NCI-H524 (cell line): Measurements from ENCODE around the gene CEACAM18.
A peak's percentile ranks its signal among the peaks of the same experiment; 100 is the strongest.
"Not testable (repeated sequence)": the region's sequence is repeated elsewhere in the genome, so short reads cannot be mapped to it uniquely, and the experiment has no call there.

Source experiments
- DNase-seq, 2 experiments: peaks; one replicate each; lab custom pipeline; 2025; lab: John Stamatoyannopoulos, UW

The CEACAM18 gene

GRCh38 chr19:51493776-51494175 lies 15.4 kb downstream of the CEACAM18 start:
- no peak for DNase-seq

DNA sequence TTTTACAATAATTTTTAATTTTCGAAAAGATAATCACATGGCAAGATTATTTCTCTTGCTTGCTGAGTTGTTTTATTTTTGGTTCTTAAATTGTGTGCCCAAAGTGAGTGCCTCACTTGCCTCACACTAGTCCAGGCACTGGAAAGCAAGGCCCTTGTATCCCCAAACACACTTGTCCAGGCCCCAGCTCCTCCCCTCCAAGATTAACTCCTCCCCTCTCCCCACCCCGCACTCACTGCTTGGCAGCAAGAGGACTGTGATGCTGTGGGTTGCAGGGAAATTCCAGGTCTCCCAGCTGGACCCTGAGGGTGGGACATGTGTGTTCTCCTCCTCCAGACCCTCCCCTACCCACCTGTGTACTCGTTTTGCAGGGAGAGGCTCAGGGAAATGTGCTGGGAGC lies 19.3 kb downstream of the CEACAM18 start:
- DNase-seq = no peak

DNA sequence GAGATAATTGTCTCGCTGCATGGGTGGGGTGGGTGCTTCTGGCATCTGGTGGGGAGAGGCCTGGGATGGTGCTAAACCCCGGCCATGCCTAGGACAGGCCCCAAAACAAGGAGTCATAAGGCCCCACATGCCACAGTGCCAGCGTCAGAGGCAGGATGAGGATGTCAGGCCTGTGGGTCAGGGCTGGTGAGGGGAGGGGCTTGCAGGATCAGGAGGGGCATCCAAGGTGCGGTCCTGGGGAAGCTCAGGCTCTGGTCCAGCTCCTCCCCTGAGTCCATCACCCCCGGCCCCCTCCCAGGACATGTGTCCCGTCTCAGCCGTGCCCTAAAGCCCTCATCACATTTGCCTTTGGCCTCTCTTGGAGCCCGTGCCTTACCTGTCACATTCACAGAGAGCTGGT lies 22.6 kb downstream of the CEACAM18 start:
- not testable (repeated sequence) for DNase-seq

DNA sequence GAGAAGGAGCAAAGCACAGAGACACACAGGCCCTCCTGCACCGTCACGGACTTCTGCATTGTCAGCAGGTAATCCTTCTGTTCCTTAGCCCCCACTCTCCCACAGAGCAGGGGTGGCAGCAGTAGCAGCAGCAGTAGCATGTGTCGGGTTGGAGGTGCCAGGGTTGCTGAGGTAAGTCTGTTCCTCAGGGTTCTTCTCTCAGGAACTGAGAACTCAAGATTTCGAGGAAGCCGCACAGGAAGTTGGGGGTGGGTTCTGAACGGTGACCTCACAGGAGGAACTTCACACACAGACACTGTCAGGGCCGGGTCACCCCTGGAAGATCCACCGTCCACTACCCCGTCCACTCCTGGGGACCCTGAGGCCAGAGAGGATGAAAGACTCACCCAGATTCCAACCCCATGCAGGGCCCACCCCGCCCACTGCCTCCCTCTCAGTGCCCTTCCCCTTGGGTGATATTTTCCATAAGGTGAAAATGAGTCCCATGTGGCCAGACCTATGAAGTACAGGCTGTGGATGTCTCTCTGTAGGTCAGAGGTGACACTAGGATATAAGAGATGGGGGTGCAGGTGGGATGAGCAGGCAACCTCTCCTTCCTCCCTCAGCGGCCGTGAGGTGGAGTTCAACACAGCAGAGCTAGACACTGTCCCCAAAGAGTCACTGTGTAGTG lies 23.4 kb downstream of the CEACAM18 start, which contains the start of gene SIGLEC12:
Gene SIGLEC12, minus strand, starts transcription at position 207 of the 670 bp plus-strand sequence. Its CDS starts 67 bp downstream, at position 140.
- no peak for DNase-seq

GRCh38 chr19:51503286-51503817 lies 25.0 kb downstream of the CEACAM18 start:
- no peak for DNase-seq

- no peak for DNase-seq
Observed at GRCh38 chr19:51503896-51504295, 25.6 kb downstream of the CEACAM18 start.

DNA sequence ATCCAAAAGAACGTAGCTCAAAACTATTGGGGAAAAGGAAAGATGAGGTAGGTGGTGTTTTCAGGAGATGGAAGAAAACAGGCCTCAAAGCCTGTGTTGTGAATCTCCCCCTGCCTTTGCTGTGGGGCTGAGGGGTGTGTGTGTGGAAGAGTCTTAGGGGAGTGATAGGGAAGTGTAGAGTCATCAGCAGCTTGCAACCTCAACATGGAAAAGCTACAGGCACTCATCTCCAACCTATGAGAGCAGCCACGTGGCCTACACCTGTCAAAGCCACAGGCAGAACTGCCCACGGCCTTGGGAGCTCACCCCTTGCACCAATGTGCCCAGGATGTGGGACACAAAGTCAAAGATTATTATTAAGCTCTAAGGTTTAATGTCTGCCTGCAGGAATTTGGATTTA lies 27.6 kb downstream of the CEACAM18 start:
- DNase-seq = no peak

- no peak for DNase-seq
Observed at GRCh38 chr19:51507192-51507591, 28.9 kb downstream of the CEACAM18 start.

DNA sequence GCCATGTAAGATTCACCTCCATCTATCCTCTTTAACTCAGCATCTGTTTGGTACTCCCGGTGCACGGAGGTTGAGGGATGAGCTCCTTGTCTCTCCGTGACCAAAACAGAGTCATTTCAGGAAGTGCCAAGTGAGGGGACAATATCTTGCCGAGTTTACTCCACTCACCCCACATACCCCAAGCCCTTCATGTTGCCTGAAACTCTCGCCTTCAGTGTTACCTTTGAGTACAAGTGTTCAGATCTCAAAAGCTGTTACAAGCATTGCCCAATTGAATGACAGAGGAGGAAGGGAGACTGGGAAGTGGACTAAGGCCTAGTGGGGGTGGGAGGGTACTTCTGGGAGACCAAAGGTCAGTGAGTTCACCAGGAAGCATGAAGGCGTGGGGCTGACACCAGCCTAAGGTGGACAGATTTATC lies 29.3 kb downstream of the CEACAM18 start:
- DNase-seq = no peak

- no peak for DNase-seq
Observed at GRCh38 chr19:51508059-51508733, 29.9 kb downstream of the CEACAM18 start.

DNA sequence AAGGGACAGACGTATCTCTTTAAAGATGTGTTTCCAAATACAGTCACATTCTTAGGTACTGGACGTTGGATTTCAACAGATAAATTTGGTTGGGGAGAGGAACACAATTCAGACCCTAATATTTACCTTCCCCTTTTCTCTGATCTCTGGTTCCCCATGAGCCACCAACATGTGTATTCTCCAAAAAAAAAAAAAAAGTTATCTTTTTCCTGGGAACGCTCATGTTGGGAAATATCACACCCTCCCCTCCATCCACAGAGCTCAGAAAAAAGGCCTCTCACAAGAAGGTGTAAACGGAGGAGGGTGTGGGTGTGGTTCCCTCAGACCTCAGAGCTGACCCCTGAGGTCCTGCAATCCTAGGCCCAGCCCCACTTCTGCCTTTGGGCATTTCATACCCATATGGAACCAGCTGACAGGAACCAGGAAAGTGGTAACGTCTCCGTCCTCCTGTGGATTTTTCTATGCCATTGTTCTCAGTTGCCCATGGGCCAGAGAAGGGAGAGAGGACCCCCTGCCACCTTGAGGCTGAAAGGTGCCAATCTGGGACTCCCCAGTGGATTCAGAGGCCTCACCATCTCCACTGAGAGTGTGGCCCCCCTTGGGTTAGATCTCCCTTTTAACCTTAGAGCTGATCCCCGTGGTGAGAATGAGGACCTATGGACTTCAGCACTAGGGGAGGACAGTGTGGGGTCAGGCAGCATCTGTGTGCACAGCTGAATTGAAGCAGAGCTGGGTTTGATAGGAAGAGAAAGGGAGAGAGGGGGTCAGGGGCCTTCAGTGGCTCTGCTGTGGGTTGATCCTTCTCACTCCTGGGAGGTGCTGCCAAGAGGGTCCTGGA lies 31.7 kb downstream of the CEACAM18 start:
- no peak for DNase-seq

- DNase-seq = peak; percentile 1 to 3
Observed at GRCh38 chr19:51511353-51511752, 33.0 kb downstream of the CEACAM18 start.

DNA sequence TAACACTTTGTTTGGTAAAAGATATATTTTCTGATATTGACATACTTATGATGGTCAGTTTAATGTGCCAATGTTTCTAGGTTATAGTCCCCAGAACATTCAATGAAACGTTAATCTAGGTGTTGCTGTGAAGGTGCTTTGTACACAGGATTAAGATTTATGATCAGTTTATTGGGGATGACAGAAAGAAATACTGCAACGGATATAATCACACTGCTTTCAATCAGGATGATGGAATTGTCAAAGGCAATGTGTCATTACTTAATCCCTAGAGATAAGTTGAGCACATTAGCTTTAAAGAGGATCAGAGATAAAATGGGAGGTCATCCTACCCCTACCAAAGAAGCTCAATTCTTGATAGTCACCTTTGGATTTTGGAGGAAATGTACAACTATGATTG lies 35.6 kb downstream of the CEACAM18 start:
- no peak for DNase-seq

DNA sequence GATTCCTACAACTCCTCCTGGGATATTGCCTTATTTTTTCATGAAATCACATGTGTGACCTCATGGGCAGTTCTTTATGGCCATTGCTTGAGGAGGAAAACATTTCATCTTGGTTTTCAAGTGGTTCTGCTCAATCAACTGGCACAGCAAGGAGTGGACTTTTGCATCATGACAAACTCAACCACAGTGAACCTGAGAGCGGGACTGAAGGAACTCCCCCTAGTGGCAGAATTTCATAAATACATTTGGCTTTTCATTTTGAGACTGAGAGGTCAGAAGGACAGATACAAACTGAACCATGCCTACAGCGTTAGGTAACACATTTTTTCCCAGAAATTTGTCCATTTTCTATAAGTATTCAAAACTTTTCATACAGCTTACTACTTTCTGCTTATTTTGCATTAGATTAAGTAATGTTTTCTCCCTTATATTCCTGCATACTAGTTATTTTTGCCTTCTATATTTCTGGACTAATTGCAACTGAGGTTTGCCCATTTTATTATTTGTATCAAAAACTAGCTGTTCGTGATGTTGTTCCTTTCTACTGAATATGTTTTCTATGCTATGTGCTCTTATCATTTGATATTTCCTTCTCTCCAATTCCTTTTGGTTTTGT lies 36.6 kb downstream of the CEACAM18 start:
- peak in 1 of 2 experiments; percentile 52 for DNase-seq

DNA sequence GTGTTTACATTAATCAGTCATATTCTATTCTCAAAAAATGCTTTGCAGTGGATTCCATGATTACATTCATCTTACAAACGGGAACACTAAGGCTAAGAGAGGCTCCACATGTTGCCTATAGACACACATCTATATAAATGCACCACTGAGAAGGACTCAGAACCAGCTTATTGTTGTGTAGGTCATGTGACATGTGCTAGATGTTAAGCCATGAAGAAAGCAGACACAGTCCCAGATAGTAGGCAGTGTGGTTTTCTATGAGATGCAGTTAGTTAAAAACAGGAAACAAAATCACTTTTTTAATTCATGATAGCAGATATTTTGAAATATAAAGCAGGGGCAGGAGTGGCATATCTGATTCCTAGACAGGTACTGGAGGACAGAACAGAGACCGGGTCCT lies 42.4 kb downstream of the CEACAM18 start:
- DNase-seq = no peak

GRCh38 chr19:51521357-51521756 lies 43.0 kb downstream of the CEACAM18 start:
- no peak for DNase-seq

DNA sequence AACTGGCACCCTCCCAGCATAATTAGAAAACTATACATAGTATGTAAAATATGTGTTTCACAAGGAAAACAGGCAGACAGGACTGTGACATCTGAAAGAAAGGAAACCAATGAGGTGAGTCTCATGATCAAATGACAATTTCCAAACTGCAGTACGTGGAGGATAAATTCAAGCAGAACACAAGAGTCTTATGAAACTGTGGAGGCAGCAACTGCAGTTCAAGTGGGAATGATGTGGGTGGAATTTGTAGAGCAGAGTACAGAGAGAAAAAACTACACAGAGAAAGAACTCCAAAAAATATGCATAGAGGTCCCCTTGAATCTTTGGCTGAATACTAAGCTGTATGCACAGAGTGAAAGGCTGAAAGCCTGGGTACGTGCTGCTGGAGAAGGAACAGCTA lies 43.4 kb downstream of the CEACAM18 start:
- DNase-seq = no peak

GRCh38 chr19:51524666-51525264 lies 46.4 kb downstream of the CEACAM18 start:
- no peak for DNase-seq

DNA sequence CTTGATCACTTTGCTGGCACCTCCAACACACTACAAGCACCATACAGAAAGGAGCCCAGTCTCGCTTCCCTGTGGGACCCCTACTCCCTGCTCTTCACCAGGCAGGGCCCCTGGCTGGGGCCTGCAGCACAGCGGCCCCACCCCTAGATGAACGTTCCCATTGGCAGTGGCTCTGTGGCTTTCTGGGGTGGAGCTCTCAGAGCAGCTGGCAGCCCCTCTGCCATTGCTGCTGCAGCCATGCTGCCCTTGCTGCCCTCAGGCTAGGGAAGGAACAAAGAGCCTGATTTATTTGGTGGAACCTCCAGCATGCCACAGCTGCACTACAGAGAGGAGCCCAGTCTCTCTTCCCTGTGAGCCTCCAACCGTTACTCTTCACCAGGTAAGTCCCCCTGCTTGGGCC lies 47.3 kb downstream of the CEACAM18 start:
- no peak for DNase-seq

DNA sequence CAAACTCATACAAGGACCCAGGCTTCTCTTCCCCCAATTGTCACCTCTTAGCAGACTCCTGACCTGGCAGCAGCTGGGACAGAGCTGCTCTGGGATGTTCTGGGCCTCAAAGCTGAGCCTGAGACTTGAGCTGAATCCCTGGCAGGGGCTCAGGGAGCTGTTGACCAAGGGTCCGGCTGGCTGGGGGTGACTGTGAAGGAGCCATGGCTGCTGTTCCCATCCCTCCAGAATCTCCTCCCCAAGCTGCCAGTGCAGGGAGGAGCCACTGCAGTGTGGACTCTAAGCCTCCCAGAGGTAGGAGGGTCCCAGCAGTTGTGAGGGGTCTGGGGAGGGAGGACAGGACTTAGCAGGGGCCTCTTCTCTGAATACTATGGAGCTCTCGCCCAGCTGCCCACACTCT lies 51.0 kb downstream of the CEACAM18 start:
- no peak for DNase-seq

GRCh38 chr19:51530616-51531015 lies 52.3 kb downstream of the CEACAM18 start:
- no peak for DNase-seq
